Tibial nerve (tissue), 4 donors: Measurements from ENCODE around the gene DNAH6. TPM values are rescaled to one million over a fixed set of nuclear protein-coding genes. Genes with fewer than 3 reads are reported as not detected.
"Not testable (repeated sequence)": the region's sequence is repeated elsewhere in the genome, so short reads cannot be mapped to it uniquely, and the experiment has no call there.

Experiments
- DNase-seq, 2 donors: peaks; one replicate each; pipeline ENCODE4 v3.0.0-alpha.2; 2019; ENCODE audit warnings: low spot score in 2 of 2
- H3K27ac ChIP-seq, 4 donors: fragments of 200-600 bp; sonication (generic) in 3 of 4; one replicate each; pipeline ENCODE4 v1.5.1; 2017 to 2019; ENCODE audit warnings: mild to moderate bottlenecking in 1 of 4
- H3K27me3 ChIP-seq, 2 donors: fragments of 200-600 bp; sonication (generic) in 1 of 2; one replicate each; pipeline versions ENCODE4 v1.5.1 to v1.6.0; 2017 to 2019
- H3K36me3 ChIP-seq, 3 donors: fragments of 200-600 bp; sonication (generic); one replicate each; pipeline ENCODE4 v1.5.1; 2018 to 2019
- H3K4me1 ChIP-seq, 4 donors: fragments of 200-600 bp; sonication (generic) in 3 of 4; one replicate each; pipeline ENCODE4 v1.5.1; 2017 to 2019
- H3K4me3 ChIP-seq, 4 donors: fragments of 200-600 bp; sonication (generic) in 3 of 4; one replicate each; pipeline ENCODE4 v1.5.1; 2017 to 2019; ENCODE audit warnings: mild to moderate bottlenecking in 1 of 4, moderate library complexity in 1 of 4
- H3K9me3 ChIP-seq, 4 donors: fragments of 200-600 bp; sonication (generic) in 3 of 4; one replicate each; pipeline ENCODE4 v1.5.1; 2017 to 2019
- CTCF ChIP-seq, 5 experiments: fragments of 200-600 bp in 3 of 5; fragments of 450-650 bp in 2 of 5; sonication (generic) in 3 of 5; IDR thresholded peaks; one replicate each; pipeline ENCODE4 v1.5.1; 2016 to 2019; ENCODE audit warnings: antibody characterized with exemption in 5 of 5, mild to moderate bottlenecking in 3 of 5, moderate library complexity in 2 of 5
- EP300 ChIP-seq, 2 donors: sonication (generic); formaldehyde crosslinking; IDR thresholded peaks; one replicate each; pipeline ENCODE4 v1.6.1; 2017; ENCODE audit warnings: antibody characterized with exemption in 2 of 2, mild to moderate bottlenecking in 1 of 2
- POLR2A ChIP-seq, 2 donors: fragments of 450-650 bp; IDR thresholded peaks; one replicate each; pipeline ENCODE4 v1.6.1; 2017; ENCODE audit warnings: antibody characterized with exemption in 2 of 2, mild to moderate bottlenecking in 2 of 2, moderate library complexity in 2 of 2
- WGBS, 2 donors: methylation state at CpG; one replicate each; pipeline ENCODE4 v1.1.5; 2018; 5-methylcytosine and 5-hydroxymethylcytosine counted together
- total RNA-seq, 4 donors: library from RNA; depleted of rRNA; stranded (reverse); fragments of >200 nt; gene quantifications; one replicate each; pipeline ENCODE4 v1.1.0, GENCODE V29; 2016

Gene DNAH6
- total RNA-seq, 4 donors from 2014 or later, result 2.2 to 5.9 (median 2.7) TPM

- no peak for TF ChIP-seq POLR2A (IDR thresholded peaks at IDR 0.05)
- TF ChIP-seq CTCF (IDR thresholded peaks at IDR 0.05), result no peak
- TF ChIP-seq EP300 (IDR thresholded peaks at IDR 0.05), result no peak
These were observed 252.5 kb downstream of the DNAH6 start for GRCh38 chr2:84768840-84769239.

GRCh38 chr2:84770280-84770679 is 254.0 kb downstream of the DNAH6 start:
- H3K27ac ChIP-seq, result no peak overlapping the region
- WGBS, 2 donors, result 94 to 96% methylated on average over 1 of the region's 1 CpG
- DNase-seq, result no peak
- H3K9me3 ChIP-seq, result peaks cover 0 to 63% (median 11%) of the 10 kb centered on the region in 4 donors
- TF ChIP-seq EP300 (IDR thresholded peaks at IDR 0.05) (no peak), POLR2A (IDR thresholded peaks at IDR 0.05) (no peak), CTCF (IDR thresholded peaks at IDR 0.05) (no peak)
- no peaks in the 10 kb centered on the region for H3K27me3 ChIP-seq
- H3K4me1 ChIP-seq, result no peaks in the 10 kb centered on the region
- H3K4me3 ChIP-seq, result no peak overlapping the region
- no peaks in the 10 kb centered on the region for H3K36me3 ChIP-seq

More at GRCh38 chr2:84768840-84769239, 252.5 kb downstream of the DNAH6 start:
- Histone ChIP-seq H3K36me3 (no peaks in the 10 kb centered on the region), H3K27me3 (no peaks in the 10 kb centered on the region), H3K27ac (no peak overlapping the region), H3K4me3 (no peak overlapping the region), H3K9me3 (peaks cover 0 to 48% (median 7%) of the 10 kb centered on the region in 4 donors), H3K4me1 (no peaks in the 10 kb centered on the region)
- DNase-seq, result no peak
- WGBS, 2 donors, result 89 to 96% methylated on average over 4 of the region's 4 CpGs

- H3K36me3 ChIP-seq, result no peaks in the 10 kb centered on the region
- H3K27ac ChIP-seq, result no peak overlapping the region
- H3K27me3 ChIP-seq, result no peaks in the 10 kb centered on the region
- 79 to 86% methylated on average over 1 of the region's 1 CpG for whole genome bisulfite sequencing, 2 donors
- no peak overlapping the region for H3K4me3 ChIP-seq
- DNase-seq, result no peak
- peaks cover 0 to 69% (median 13%) of the 10 kb centered on the region in 4 donors for H3K9me3 ChIP-seq
- H3K4me1 ChIP-seq, result no peaks in the 10 kb centered on the region
- TF ChIP-seq EP300 (IDR thresholded peaks at IDR 0.05) (no peak), POLR2A (IDR thresholded peaks at IDR 0.05) (no peak), CTCF (IDR thresholded peaks at IDR 0.05) (no peak)
These were observed 255.0 kb downstream of the DNAH6 start for GRCh38 chr2:84771251-84771650.

GRCh38 chr2:84773562-84773961 is 257.3 kb downstream of the DNAH6 start:
- not testable (repeated sequence) for H3K36me3 ChIP-seq, H3K27ac ChIP-seq, H3K27me3 ChIP-seq, DNase-seq, H3K4me3 ChIP-seq, H3K4me1 ChIP-seq
- peaks cover 0 to 74% (median 13%) of the 10 kb centered on the region in 4 donors for H3K9me3 ChIP-seq
- WGBS, 2 donors, result 72 to 75% methylated on average over 3 of the region's 3 CpGs

- WGBS, 2 donors, result 74 to 80% methylated on average over 1 of the region's 1 CpG
- DNase-seq, result no peak
- H3K9me3 ChIP-seq, result peaks cover 0 to 55% (median 13%) of the 10 kb centered on the region in 4 donors
- no peaks in the 10 kb centered on the region for H3K4me1 ChIP-seq
- H3K27me3 ChIP-seq, result no peaks in the 10 kb centered on the region
- H3K4me3 ChIP-seq, result no peak overlapping the region
- H3K27ac ChIP-seq, result no peak overlapping the region
- H3K36me3 ChIP-seq, result no peaks in the 10 kb centered on the region
- TF ChIP-seq POLR2A (IDR thresholded peaks at IDR 0.05) (no peak), EP300 (IDR thresholded peaks at IDR 0.05) (no peak), CTCF (IDR thresholded peaks at IDR 0.05) (no peak)
These were observed 259.7 kb downstream of the DNAH6 start for GRCh38 chr2:84776011-84776410.
